IMR-90 (cell line): ENCODE measurements around the gene MSH4. TPM values are rescaled to one million over a fixed set of nuclear protein-coding genes. Genes with fewer than 3 reads are reported as not detected.

Experiments used
- ATAC-seq: fragments of 200-7000 bp; cut with Tn5 transposase; 2 replicates; pipeline ENCODE4 v1.9.1; 2020; ENCODE audit warnings: low read depth, mild to moderate bottlenecking, moderate library complexity
- BruUV-seq: library from RNA; stranded (reverse); fragments of 400-500 nt; replicated peaks from 2 replicates; lab custom pipeline; 2021; lab: Mats Ljungman, UMichigan
- CTCF ChIA-PET: fragments of 300-600 bp; formaldehyde crosslinking; extraction: SDS; loops from one replicate; lab custom pipeline; 2021; ENCODE audit warnings: antibody characterized with exemption; lab: Yijun Ruan, JAX
- POLR2A ChIA-PET: fragments of 300-600 bp; sonication (Branson Sonifier 250); formaldehyde crosslinking; loops from one replicate; lab custom pipeline; 2022; ENCODE audit warnings: antibody characterized with exemption; ENCODE audit not compliant: unreplicated experiment; lab: Charles Lee
- DNase-seq: peaks from one replicate; pipeline ENCODE4 v3.0.0; 2013
- H2AFZ ChIP-seq: replicated peaks from 2 replicates; pipeline ENCODE3; 2013; ENCODE audit warnings: low read length, mild to moderate bottlenecking; ENCODE audit not compliant: poor library complexity
- H2AK5ac ChIP-seq: 2 replicates; pipeline ENCODE4 v1.6.1; 2013; ENCODE audit warnings: low read depth, low read length, inconsistent platforms
- H2AK9ac ChIP-seq: replicated peaks from 2 replicates; pipeline ENCODE3; 2013; ENCODE audit warnings: mild to moderate bottlenecking, low read depth, low read length, moderate library complexity; ENCODE audit not compliant: poor library complexity
- H2BK120ac ChIP-seq: 2 replicates; pipeline ENCODE4 v1.6.1; 2013; ENCODE audit warnings: low read depth, low read length, inconsistent platforms
- H2BK15ac ChIP-seq: 3 replicates; pipeline ENCODE4 v1.6.1; 2013; ENCODE audit warnings: low read depth, low read length, inconsistent platforms
- H2BK20ac ChIP-seq: 2 replicates; pipeline ENCODE4 v1.6.1; 2013; ENCODE audit warnings: low read depth, mild to moderate bottlenecking, inconsistent platforms, low read length, moderate library complexity
- H2BK5ac ChIP-seq: 2 replicates; pipeline ENCODE4 v1.6.1; 2013; ENCODE audit warnings: mild to moderate bottlenecking, low read depth, low read length, inconsistent platforms; ENCODE audit not compliant: poor library complexity, severe bottlenecking
- H3K14ac ChIP-seq: replicated peaks from 2 replicates; pipeline ENCODE4 v1.6.1; 2013; ENCODE audit warnings: low read depth, low read length, inconsistent platforms
- H3K18ac ChIP-seq: 2 replicates; pipeline ENCODE4 v1.6.1; 2013; ENCODE audit warnings: low read depth, low read length, control low read depth
- H3K23ac ChIP-seq: 2 replicates; pipeline ENCODE4 v1.6.1; 2013; ENCODE audit warnings: low read depth, low read length, inconsistent platforms
- H3K27ac ChIP-seq: 2 replicates; pipeline ENCODE4 v1.5.1; 2013; ENCODE audit warnings: mild to moderate bottlenecking, control low read depth, low read length; ENCODE audit not compliant: insufficient read depth
- H3K27me3 ChIP-seq: 2 replicates; pipeline ENCODE4 v1.6.1; 2013; ENCODE audit warnings: low read length; ENCODE audit not compliant: control insufficient read depth, insufficient read depth
- H3K36me3 ChIP-seq: 2 replicates; pipeline ENCODE4 v1.6.1; 2013; ENCODE audit warnings: low read length, mixed read lengths; ENCODE audit not compliant: control insufficient read depth, insufficient read depth
- H3K4ac ChIP-seq: 2 replicates; pipeline ENCODE4 v1.6.1; 2013; ENCODE audit warnings: low read depth, low read length, inconsistent platforms
- H3K4me1 ChIP-seq: 2 replicates; pipeline ENCODE4 v1.6.1; 2013; ENCODE audit warnings: low read length, mixed read lengths; ENCODE audit not compliant: control insufficient read depth, insufficient read depth
- H3K4me2 ChIP-seq: 2 replicates; pipeline ENCODE4 v1.6.1; 2013; ENCODE audit warnings: low read depth, mild to moderate bottlenecking, control low read depth, low read length, moderate library complexity
- H3K4me3 ChIP-seq: 2 replicates; pipeline ENCODE4 v1.5.1; 2013; ENCODE audit warnings: low read depth, mild to moderate bottlenecking, control low read depth, low read length, moderate library complexity; ENCODE audit not compliant: insufficient read depth
- H3K56ac ChIP-seq: 2 replicates; pipeline ENCODE4 v1.6.1; 2013; ENCODE audit warnings: low read length, inconsistent platforms; ENCODE audit not compliant: insufficient read depth; ENCODE audit errors: extremely low read depth
- H3K79me1 ChIP-seq, 2 experiments: 2 replicates each; pipeline ENCODE4 v1.6.1; 2013; ENCODE audit warnings: low read length in 2 of 2, inconsistent platforms in 1 of 2, low read depth in 1 of 2
- H3K9ac ChIP-seq: 2 replicates; pipeline ENCODE4 v1.6.1; 2013; ENCODE audit warnings: low read depth, low read length, control low read depth
- H3K9me1 ChIP-seq: 2 replicates; pipeline ENCODE4 v1.6.1; 2013; ENCODE audit warnings: low read length, inconsistent platforms; ENCODE audit not compliant: insufficient read depth
- H3K9me3 ChIP-seq: 2 replicates; pipeline ENCODE4 v1.6.1; 2013; ENCODE audit warnings: low read length; ENCODE audit not compliant: control insufficient read depth, insufficient read depth
- H4K20me1 ChIP-seq: 2 replicates; pipeline ENCODE4 v1.6.1; 2013; ENCODE audit warnings: low read length, inconsistent platforms; ENCODE audit not compliant: insufficient read depth
- H4K5ac ChIP-seq: 2 replicates; pipeline ENCODE4 v1.6.1; 2013; ENCODE audit warnings: mild to moderate bottlenecking, low read depth, low read length, control low read depth
- H4K8ac ChIP-seq, 2 experiments: 2 replicates each; pipeline ENCODE4 v1.6.1; 2013; ENCODE audit warnings: low read depth in 2 of 2, low read length in 2 of 2, control low read depth in 1 of 2, inconsistent platforms in 1 of 2
- H4K91ac ChIP-seq: 2 replicates; pipeline ENCODE4 v1.6.1; 2013; ENCODE audit warnings: low read depth, low read length, inconsistent platforms; ENCODE audit not compliant: insufficient read depth
- MAFK ChIP-seq: IDR thresholded peaks from 2 replicates; pipeline ENCODE4 v1.6.1; 2012; ENCODE audit warnings: low read depth, low read length, improper control_type of control experiment
- WGBS, 2 experiments: methylation state at CpG; one replicate each; pipeline versions ENCODE4 v1.1.5 to v1.1.7; 2013; ENCODE audit warnings: missing lambda C conversion rate in 2 of 2; ENCODE audit not compliant: insufficient read length in 1 of 2; ENCODE audit errors: extremely low coverage in 2 of 2; 5-methylcytosine and 5-hydroxymethylcytosine counted together
- dilution Hi-C: fragments of 300-500 bp; cut with HindIII; formaldehyde crosslinking; loops from one replicate; pipeline ENCODE4 v1.14.3; 2018; ENCODE audit warnings: low sequenced_read_pairs; ENCODE audit not compliant: unreplicated experiment
- in situ Hi-C: fragments of 300-500 bp; cut with MboI; formaldehyde crosslinking; loops from 3 replicates; pipeline ENCODE4 v1.14.3; 2019; ENCODE audit warnings: low sequenced_read_pairs, inconsistent platforms, mixed read lengths
- intact Hi-C: fragments of 100-400 bp; cut with micrococcal nuclease; formaldehyde crosslinking; loops from 2 replicates; pipeline ENCODE4 v1.10.0; 2022
- polyA plus RNA-seq, 3 experiments: library from polyadenylated mRNA; depleted of rRNA; stranded (reverse); fragments of >200 nt; gene quantifications; 2 replicates each; pipeline ENCODE4 v1.2.3, GENCODE V29; 2012; ENCODE audit warnings: low replicate concordance in 1 of 3
- total RNA-seq: library from RNA; depleted of rRNA; stranded (reverse); fragments of >200 nt; gene quantifications from 2 replicates; pipeline ENCODE4 v1.2.3, GENCODE V29; 2012

MSH4 gene
- total and polyA plus RNA-seq, 2 of the 4 experiments (the other 2 are of a cell fraction) = under 0.01 to 0.02 TPM

GRCh38 chr1:75811211-75811981, 14.7 kb downstream of the MSH4 start:
- Histone ChIP-seq H3K4ac (no peak overlapping the region), H3K56ac (no peak overlapping the region), H2AFZ (no peak overlapping the region), H2BK120ac (no peak overlapping the region), H3K18ac (no peak overlapping the region), H3K27ac (no peak overlapping the region), H4K5ac (no peak overlapping the region), H3K27me3 (no peaks in the 10 kb centered on the region), H4K8ac (no peak overlapping the region), H2BK15ac (no peak overlapping the region), H2AK9ac (no peak overlapping the region), H4K20me1 (no peaks in the 10 kb centered on the region), H3K9me3 (no peaks in the 10 kb centered on the region), H4K91ac (no peak overlapping the region), H3K14ac (no peak overlapping the region), H2AK5ac (no peak overlapping the region), H2BK5ac (no peak overlapping the region), H3K23ac (no peak overlapping the region), H3K79me1 (no peaks in the 10 kb centered on the region), H3K4me1 (no peaks in the 10 kb centered on the region), H2BK20ac (no peak overlapping the region), H3K36me3 (no peaks in the 10 kb centered on the region), H3K4me3 (no peak overlapping the region), H3K4me2 (no peak overlapping the region), H3K9ac (no peak overlapping the region), H3K9me1 (no peaks in the 10 kb centered on the region)
- WGBS, 2 experiments = no CpG with 5 or more reads among the region's 1 CpG
- no TSS peak for BruUV-seq
- in situ Hi-C loops (no loop called here), dilution Hi-C loops (no loop called here), intact Hi-C loops (no loop called here)
- ChIA-PET POLR2A (no interaction called here), CTCF (no interaction called here)
- DNase-seq (peak; percentile 63), ATAC-seq (peak; percentile 86)
- TF ChIP-seq MAFK = no peak
